ENCODE results near the gene CDK5RAP3.

DNA sequence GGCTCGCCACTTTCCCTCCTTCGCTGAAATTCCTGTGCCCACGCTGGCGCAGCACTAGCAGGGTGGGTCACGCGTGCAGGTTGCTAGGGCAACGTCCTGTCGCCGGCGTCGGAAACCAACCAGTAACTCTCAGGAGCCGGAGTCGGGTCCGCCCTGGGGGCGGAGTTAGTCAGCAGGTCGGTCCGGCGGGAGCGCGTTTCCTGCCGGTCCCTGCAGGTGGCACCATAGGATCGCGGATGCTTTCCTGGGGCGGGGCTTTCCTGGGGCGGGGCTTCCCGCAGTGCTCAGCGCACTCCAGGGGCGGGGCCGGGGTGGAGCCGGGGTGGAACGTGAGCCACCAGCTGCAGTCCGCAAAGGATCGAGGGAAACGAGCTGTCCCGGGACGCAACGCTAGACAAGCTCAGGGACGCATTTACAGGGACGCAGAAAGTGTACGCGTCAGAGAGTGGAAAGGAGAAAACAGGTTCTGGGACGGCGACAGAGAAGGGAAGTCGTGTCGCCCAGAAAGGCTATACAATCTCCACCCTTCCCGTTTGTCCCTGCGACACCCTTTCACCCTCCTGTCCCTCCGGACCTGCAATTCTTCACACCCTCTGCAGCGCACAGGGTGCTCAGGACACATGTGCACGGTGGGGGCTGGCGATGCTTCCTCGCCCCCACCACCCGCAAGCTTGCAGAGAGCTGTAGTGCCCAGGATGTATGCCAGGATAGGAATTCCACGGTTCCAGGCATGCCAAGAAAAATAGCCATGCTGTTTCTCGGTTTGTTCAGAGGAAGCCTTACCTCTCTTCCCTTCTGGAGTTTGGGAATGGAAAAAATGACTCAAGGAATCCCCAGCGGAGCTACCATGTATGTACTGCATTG lies 54.4 kb downstream of the CDK5RAP3 start:
- TF ChIP-seq SMC3 (IDR thresholded peaks at IDR 0.05) (peak; percentile 93), ESRRA (IDR thresholded peaks at IDR 0.05; ENCODE audit: borderline replicate concordance, low read length) (no peak), CTCF (IDR thresholded peaks at IDR 0.05) (peak; percentile 96)
